PC-9 (cell line): ENCODE measurements around the gene SYNE1.

Source experiments
- CTCF ChIP-seq: fragments of 200-600 bp; sonication (generic); conservative IDR thresholded peaks from 2 replicates; pipeline ENCODE4 v1.6.1; 2017; ENCODE audit warnings: mixed run types, antibody characterized with exemption, mild to moderate bottlenecking, moderate library complexity
- EZH2 ChIP-seq: fragments of 200-600 bp; sonication (generic); IDR thresholded peaks from 2 replicates; pipeline ENCODE4 v1.8.0; 2017; ENCODE audit warnings: antibody characterized with exemption, low read depth

GRCh38 chr6:152087096-152087495 lies 550.1 kb downstream of the SYNE1 start:
- no peak for TF ChIP-seq CTCF
- no peak for TF ChIP-seq EZH2
